Astrocyte of the spinal cord (primary cell): ENCODE measurements around the gene CHID1.

ENCODE experiments used
- DNase-seq: peaks from one replicate; pipeline ENCODE4 v3.0.0; 2011; ENCODE audit warnings: low read depth, low spot score
- H3K4me3 ChIP-seq: 2 replicates; pipeline ENCODE4 v1.5.1; 2011; ENCODE audit warnings: low read depth, mild to moderate bottlenecking, low read length, moderate library complexity
- CTCF ChIP-seq: IDR thresholded peaks from 2 replicates; pipeline ENCODE4 v1.5.1; 2012; ENCODE audit warnings: low read depth, mild to moderate bottlenecking, low read length, inconsistent platforms
- in situ Hi-C: cut with HindIII; loops from 2 replicates; pipeline ENCODE4 v1.10.0; 2017; ENCODE audit warnings: low sequenced_read_pairs

Gene CHID1

GRCh38 chr11:865462-866430, 44.9 kb downstream of the CHID1 start:
- no peak for DNase-seq
- in situ Hi-C loops = no loop called here
- no peak overlapping the region for H3K4me3 ChIP-seq
- TF ChIP-seq CTCF = no peak

- in situ Hi-C loops = no loop called here
Measured at GRCh38 chr11:864898-865297, 45.7 kb downstream of the CHID1 start.

GRCh38 chr11:863910-864827, 46.4 kb downstream of the CHID1 start:
- in situ Hi-C loops = no loop called here
- TF ChIP-seq CTCF = no peak

More at GRCh38 chr11:864898-865297, 45.7 kb downstream of the CHID1 start:
- no peak for TF ChIP-seq CTCF
- H3K4me3 ChIP-seq = no peak overlapping the region
- DNase-seq = no peak

DNA sequence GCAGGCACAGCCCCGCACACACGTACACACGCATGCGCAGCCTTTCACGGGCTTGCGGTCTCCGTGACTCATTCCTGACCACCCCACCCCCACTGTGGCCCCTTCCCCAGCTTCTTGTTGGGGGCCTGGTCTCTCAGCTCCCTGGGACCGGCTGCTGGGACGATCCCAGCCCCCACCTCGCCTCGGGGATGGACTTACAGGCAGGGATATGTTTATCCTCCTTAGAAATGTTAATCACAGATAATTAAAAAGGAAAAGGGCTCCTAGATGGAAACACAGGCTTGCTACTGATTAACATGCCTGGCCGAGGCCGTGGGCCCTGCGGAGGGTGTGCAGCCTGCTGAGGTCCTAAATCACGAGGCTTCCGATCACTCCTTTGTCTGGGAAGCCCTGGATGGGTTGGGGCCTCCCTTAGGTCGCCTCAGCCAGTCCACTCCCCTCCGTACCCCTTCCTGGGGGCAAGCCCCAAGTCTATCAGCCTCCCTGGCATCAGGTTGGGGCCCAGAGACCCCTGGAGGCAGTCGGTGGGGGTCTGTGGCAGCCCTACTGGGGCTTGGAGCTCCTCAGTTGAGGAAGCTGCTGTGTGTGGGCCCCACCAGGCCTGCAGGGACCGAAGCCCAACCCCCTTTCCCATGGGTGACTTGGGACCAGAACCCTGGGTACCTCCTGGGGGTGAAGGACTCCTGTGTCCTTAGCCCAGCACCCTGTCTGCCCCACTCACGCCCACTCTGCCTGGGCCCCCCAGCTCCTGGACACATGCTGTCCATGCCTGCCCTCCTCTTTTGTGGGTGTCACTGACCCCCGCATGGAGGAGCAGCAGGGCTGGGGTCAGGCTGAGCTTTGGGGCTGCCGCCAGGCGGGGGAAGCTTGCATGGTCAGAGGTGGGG, 47.3 kb downstream of the CHID1 start:
- no peak for TF ChIP-seq CTCF
- no peak overlapping the region for H3K4me3 ChIP-seq
- DNase-seq = no peak
- in situ Hi-C loops = no loop called here

More at GRCh38 chr11:863910-864827, 46.4 kb downstream of the CHID1 start:
- H3K4me3 ChIP-seq = no peak overlapping the region
- DNase-seq = no peak

DNA sequence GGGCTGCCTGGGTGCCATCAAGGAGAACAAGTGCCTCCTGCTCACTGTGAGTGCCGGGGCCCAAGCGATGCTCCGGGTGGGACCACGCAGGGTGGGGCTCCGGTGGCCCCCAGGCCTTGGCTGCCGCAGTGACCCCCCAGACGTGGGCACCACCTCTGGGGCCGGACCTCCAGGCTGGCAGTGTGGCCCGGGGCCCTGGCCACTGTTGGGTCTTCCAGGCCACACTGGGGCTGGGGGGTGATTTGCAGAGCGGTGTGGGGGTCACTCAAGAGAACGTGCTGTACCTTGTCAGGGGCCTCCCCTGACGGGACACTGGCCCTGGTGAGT, 48.0 kb downstream of the CHID1 start:
- no peak for TF ChIP-seq CTCF
- H3K4me3 ChIP-seq = no peak overlapping the region
- DNase-seq = no peak
- in situ Hi-C loops = no loop called here

DNA sequence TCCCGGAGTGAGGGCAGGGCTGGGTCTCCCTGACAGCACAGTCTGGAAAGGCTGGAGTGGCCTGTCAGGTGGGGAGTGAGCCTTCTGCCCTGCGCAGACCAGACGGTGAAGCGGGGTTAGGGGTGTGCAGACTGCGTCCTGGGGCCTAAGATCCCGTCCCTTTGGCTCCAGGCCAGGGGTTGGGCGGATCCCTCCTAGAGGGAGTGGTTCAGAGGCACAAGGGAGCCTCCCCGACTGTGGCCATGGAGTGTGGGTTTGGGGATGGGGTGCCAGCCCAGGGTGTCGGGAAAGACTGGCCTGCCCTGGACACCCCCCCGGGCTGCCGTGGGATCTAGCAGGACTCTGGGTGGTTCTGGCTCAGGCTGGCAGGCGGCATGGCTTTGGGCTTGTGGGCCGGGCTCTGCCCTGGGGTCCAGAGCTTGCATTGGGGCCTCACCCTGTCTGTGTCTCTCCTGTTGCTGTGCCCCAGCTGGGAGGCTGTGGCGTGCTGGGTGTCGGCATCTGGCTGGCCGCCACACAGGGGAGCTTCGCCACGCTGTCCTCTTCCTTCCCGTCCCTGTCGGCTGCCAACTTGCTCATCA, 48.4 kb downstream of the CHID1 start:
- H3K4me3 ChIP-seq = no peak overlapping the region
- in situ Hi-C loops = no loop called here
- TF ChIP-seq CTCF = no peak
- DNase-seq = no peak
